ENCODE data around the gene NUP205.

Gene NUP205

GRCh38 chr7:135557455-135558336 lies at the start of gene NUP205:
TSS of gene NUP205 (plus strand) at chr7:135557917. CDS start at chr7:135557945, 28 bp downstream.
- peak; percentile 87 for DNase-seq (ENCODE audit: low spot score)

- DNase-seq (ENCODE audit: low spot score) = peak; percentile 27
Observed at GRCh38 chr7:135508883-135509588, 48.7 kb upstream of the NUP205 start.

- DNase-seq (ENCODE audit: low spot score) = no peak
Observed at GRCh38 chr7:135509589-135509838, 48.2 kb upstream of the NUP205 start.

GRCh38 chr7:135509839-135510591 lies 47.7 kb upstream of the NUP205 start, which contains the start of gene CNOT4:
TSS of gene CNOT4 (minus strand) at chr7:135510102. CDS start at chr7:135438331, 71,771 bp downstream.
- peak; percentile 95 for DNase-seq (ENCODE audit: low spot score)

GRCh38 chr7:135510592-135511183 lies 47.0 kb upstream of the NUP205 start:
- DNase-seq (ENCODE audit: low spot score) = peak; percentile 15

- DNase-seq (ENCODE audit: low spot score) = peak; percentile 23
Observed at GRCh38 chr7:135512135-135512887, 45.4 kb upstream of the NUP205 start.

- DNase-seq (ENCODE audit: low spot score) = no peak
Observed at GRCh38 chr7:135514856-135515255, 42.9 kb upstream of the NUP205 start.

- no peak for DNase-seq (ENCODE audit: low spot score)
Observed at GRCh38 chr7:135517060-135517459, 40.7 kb upstream of the NUP205 start.

GRCh38 chr7:135518748-135519147 lies 39.0 kb upstream of the NUP205 start:
- no peak for DNase-seq (ENCODE audit: low spot score)

- DNase-seq (ENCODE audit: low spot score) = no peak
Observed at GRCh38 chr7:135519233-135519688, 38.5 kb upstream of the NUP205 start.

- no peak for DNase-seq (ENCODE audit: low spot score)
Observed at GRCh38 chr7:135519871-135520270, 37.8 kb upstream of the NUP205 start.

GRCh38 chr7:135522509-135522908 lies 35.2 kb upstream of the NUP205 start:
- no peak for DNase-seq (ENCODE audit: low spot score)

GRCh38 chr7:135523146-135523545 lies 34.6 kb upstream of the NUP205 start:
- no peak for DNase-seq (ENCODE audit: low spot score)

GRCh38 chr7:135525426-135525825 lies 32.3 kb upstream of the NUP205 start:
- no peak for DNase-seq (ENCODE audit: low spot score)

GRCh38 chr7:135527025-135527424 lies 30.7 kb upstream of the NUP205 start:
- DNase-seq (ENCODE audit: low spot score) = no peak

- no peak for DNase-seq (ENCODE audit: low spot score)
Observed at GRCh38 chr7:135536150-135536549, 21.6 kb upstream of the NUP205 start.

- DNase-seq (ENCODE audit: low spot score) = no peak
Observed at GRCh38 chr7:135537453-135537852, 20.3 kb upstream of the NUP205 start.

- DNase-seq (ENCODE audit: low spot score) = no peak
Observed at GRCh38 chr7:135537905-135538304, 19.8 kb upstream of the NUP205 start.

- DNase-seq (ENCODE audit: low spot score) = no peak
Observed at GRCh38 chr7:135538376-135538775, 19.3 kb upstream of the NUP205 start.

GRCh38 chr7:135539629-135540028 lies 18.1 kb upstream of the NUP205 start:
- DNase-seq (ENCODE audit: low spot score) = no peak

- DNase-seq (ENCODE audit: low spot score) = no peak
Observed at GRCh38 chr7:135541029-135541428, 16.7 kb upstream of the NUP205 start.

Data from hepatic stellate cell (primary cell).